GM21423 (cell line): ENCODE measurements around the gene ADGRL1.
"Not testable (repeated sequence)": the region's sequence is repeated elsewhere in the genome, so short reads cannot be mapped to it uniquely, and the experiment has no call there.

Source experiments
- ATAC-seq: cut with Tn5 transposase; IDR thresholded peaks from one replicate; pipeline ENCODE4 v1.9.1; 2021; ENCODE audit warnings: mild to moderate bottlenecking, moderate library complexity; ENCODE audit not compliant: unreplicated experiment

The ADGRL1 gene

DNA sequence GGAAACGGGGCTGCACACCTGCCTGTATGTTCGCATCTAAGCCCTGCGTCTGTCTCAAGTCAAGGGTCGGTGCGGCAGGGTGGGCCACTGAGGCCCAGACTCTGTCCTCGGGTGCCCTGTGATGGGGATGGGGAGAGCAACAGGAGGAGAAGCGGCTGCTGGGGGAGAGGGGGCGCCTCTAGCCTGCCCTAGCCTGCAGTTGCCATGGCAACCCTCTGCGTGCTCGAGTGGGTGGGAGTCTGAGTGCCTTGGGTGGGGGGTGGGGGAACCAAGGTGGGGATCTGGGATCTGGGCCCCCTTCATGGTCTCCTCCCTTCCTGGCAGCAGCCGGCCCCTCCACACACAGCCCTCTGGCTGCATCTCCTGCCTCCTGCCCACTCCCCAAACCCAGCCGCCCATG lies 10.8 kb downstream of the ADGRL1 start:
- ATAC-seq: not testable (repeated sequence)

DNA sequence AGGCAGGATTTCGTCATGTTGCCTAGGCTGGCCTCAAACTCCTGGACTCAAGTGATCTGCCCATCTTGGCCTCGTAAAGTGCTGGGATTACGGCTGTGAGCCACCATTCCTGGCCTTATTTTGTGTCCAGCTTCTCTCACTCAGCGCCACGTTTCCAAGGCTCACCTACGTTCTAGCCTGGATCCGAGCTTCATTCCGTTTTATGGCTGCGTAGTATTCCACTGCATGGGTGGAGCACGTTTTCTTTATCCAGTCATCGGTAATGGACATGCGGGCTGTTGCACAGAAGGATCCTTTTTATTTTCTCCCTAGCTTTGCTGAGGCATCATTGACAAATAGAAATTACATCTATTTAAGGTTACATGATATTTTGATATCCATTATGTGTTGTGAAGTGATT lies 16.6 kb downstream of the ADGRL1 start:
- no peak for ATAC-seq

DNA sequence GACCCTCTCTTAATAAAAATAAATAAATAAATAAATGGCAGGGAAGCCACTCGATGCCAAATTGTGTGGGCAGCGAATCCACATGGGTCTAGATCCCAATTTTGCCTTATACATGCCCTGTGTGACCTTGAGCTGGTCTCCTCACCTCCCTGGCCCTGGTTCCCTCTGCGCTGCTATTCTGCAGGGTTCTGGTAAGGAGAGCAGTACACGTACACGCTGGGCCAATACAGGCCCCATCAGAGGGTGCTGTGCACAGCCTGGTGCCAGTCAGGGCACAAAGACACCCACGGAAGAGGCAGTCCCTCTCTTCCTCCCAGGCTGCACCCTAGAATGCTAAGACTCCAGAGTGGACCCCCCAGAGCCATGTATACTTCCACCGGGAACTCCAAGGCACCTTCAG lies 17.9 kb downstream of the ADGRL1 start:
- ATAC-seq: not testable (repeated sequence)

DNA sequence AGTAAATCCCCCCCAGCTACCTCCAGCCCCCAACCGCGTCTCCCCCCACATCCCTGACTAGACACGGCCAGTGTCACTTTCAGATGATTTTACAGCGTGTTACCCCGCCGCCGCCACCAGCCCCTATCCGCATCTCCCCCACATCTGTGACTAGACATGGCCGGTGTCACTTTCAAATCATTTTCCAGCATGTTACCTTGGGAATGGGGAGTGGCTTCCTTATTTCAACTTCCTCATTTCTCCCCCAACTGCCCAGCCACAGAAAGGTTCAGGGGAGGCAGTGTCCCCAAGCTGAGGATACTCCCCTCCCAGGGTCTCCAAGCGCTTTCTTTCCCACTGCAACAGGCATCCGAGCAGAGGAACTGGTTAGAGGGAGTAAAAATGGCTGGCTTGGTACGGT lies 18.4 kb downstream of the ADGRL1 start:
- ATAC-seq: no peak

DNA sequence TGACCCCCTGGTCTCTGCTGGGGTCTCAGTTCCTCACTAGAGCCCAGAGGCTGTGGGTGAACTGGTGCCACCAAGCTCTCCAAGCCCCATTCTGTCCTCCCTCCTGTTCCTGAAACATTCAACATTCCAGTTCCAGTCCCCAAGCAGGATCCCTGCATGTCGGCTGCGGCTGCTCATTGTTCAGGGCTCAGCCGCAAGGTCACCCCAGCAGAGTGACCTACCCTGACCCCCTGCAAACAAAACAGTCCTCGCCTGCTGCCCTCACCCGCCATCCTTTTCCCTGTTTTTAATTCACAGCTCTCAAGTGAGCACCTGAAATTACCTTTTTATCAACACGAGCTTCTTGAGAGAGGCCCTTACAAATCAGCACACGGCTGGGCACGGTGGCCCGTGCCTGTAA lies 19.3 kb downstream of the ADGRL1 start:
- ATAC-seq: not testable (repeated sequence)

DNA sequence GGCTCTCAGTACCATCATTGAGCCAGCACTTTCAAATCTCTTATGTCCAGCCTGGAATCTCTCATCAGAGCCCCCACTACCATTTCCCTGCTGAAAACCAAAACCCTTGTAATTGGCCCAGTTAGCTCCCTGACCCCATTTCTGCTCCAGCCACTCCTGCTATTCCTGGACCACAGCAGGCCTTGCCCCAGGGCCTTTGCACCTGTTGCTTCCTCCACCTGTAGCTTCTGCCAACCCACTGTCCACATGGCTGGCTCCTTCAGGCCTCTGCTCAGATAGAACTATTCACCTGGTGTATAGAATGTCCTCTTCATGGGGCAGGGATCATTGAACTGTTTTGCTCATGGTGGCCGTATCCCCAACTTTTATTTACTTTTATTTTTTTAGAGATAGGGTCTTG lies 20.3 kb downstream of the ADGRL1 start:
- not testable (repeated sequence) for ATAC-seq

DNA sequence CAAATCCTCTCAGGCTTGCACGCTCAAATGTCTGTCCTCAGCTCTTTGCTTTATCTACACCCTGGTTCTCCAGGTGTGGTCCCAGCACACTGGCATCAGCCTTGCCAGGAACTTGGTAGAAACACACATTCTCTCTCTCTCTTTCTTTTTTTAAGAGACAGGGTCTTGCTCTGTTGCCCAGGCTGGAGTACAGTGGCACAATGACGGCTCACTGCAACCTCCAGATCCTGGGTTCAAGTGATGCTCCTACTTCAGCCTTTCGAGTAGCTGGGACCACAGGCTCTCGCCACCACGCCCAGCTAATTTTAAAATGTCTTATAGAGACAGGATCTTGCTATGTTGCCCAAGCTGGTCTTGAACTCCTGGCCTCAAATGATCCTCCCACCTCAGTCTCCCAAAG lies 20.8 kb downstream of the ADGRL1 start:
- no peak for ATAC-seq

DNA sequence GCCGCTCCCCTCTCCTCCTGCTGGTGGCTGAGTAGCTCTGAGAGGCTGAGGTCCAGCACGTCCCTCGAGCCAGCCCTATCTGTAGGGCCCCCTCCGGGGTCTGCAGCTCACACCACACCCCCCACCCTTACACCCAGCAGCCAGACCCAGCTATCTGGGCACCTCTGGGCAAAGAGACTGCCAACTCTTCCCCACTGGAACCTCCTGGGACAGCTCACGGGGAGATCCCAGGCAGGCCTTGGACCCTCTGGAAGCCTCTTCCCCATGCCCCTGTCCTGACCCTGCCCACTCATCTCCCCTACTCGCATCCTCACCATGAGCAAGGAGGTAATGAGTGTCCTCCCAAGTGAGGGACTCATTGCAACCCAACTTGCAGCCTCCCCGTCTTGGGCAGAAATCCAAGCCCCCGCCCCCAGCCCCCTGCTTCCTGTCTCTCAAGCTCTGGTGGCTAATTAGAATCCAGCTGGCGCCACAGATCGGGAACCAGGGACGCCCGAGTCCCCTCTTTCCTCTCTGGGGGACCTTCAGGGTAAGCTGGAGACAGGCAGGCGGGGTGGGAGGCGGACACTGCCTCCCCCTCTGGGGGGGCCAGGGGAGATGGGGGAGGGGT lies 22.1 kb downstream of the ADGRL1 start:
- ATAC-seq: no peak

DNA sequence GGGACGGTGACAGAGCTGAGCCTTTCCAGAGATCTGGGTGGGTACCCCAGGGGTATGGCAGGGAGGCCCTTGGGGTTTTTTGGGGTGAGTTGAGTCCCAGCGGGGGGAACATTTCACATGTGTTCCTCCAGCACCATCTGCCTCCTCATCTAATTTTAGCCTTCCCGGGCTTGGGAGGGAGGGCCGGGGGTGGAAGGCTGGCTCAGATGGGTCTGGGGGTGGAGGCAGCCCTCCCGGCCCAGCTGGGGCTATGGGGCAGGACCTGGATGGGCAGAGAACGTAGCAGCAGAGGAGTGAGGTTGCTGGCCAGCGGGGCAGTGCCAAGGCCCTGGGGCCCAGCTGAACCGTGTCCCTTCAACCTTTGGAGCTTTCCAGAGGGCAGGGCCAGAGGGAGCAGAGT lies 23.5 kb downstream of the ADGRL1 start:
- ATAC-seq: no peak

DNA sequence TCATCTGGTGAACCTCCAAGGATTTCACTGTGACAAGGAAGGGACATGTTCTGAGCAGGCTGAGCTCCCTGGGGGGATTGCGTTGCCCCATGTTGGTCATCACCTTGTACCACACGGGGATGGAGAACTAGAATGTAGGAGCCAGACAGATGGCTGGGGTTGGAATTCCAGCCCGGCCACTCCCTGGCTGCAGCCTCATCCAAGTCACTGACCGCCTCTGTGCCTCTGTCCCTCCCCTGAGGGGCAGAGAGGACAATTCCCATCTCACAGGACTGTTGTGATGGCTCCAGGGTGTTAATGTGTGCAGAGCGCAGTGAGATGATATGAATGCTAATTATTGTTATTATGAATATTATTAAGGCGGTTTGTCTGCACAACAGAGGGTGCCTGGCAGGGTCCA lies 24.1 kb downstream of the ADGRL1 start:
- no peak for ATAC-seq

DNA sequence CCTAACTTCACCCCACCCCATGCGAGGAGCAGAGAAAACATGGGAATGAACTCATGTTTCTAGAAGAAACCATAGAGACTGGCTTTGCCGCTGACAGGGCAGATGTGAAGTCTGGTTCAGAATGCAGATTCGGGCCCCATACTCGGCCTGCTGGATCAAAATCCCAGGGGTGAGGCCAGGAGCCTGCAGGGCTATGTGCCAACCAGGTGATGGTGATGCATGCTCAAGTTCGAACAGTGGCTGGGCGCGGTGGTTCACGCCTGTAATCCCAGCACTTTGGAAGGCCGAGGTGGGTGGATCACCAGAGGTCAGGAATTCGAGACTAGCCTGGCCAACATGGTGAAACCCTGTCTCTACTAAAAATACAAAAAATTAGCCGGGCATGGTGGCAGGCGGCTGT lies 24.8 kb downstream of the ADGRL1 start:
- ATAC-seq: not testable (repeated sequence)

DNA sequence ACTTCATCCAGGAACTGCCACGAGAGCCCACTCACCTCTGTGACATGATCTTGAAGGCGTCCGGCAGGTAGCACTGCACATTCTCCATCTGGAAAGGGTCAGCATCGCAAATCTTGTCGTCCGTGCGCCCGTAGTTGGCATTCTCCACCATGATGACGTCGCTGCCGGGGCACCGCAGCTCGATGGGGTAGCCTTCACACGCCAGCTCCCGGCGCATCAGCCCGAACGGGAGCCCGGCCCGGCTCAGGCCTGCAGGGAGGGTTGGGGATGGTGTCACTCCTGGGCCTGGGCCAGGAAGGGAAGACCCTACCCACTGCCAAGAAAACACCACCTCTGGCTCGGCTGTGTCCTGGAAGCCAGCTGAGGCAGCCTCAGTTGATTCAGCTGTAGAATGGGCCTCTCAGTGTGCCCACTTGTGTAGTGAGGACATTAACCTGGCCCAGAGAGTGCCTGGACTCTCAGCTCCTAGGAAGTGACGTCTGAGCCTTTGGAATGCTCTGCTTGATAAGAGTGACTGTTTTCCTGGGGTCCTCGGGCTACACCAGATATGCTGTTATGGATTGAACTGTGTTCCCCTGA lies 28.4 kb downstream of the ADGRL1 start:
- ATAC-seq: no peak

DNA sequence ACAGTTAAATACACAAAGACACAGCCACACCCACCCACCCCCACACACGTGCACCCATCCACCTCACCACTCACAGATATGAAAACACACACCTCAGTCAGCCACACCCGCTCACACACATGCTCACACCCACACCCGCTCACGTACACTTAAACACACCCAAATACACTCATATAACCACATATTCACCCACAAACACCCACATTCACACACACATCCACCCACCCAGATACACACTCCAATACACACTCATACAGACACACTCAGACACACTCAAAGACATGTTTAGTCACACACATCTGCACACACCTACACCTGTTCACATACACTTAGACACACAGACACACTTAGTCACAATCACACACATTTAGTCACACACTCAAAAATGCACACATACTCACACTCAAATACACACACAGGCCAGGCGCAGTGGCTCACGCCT lies 30.6 kb downstream of the ADGRL1 start:
- ATAC-seq: no peak

DNA sequence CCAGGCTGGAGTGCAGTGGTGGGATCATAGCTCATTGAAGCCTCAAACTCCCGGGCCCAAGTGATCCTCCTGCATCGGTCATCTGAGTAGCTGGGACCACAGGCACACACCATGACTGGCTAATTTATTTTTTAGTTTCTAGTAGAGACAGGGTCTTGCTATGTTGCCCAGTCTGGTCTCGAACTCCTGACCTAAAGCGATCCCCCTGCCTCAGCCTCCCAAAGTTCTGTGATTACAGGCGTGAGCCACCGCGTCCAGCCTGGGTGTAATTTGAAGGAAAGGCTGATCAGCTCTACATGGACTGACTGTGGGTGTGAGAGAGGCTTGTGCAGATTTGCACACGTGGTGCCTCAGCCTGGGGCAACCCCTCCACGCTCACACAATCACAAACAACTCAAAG lies 31.1 kb downstream of the ADGRL1 start:
- ATAC-seq: no peak

DNA sequence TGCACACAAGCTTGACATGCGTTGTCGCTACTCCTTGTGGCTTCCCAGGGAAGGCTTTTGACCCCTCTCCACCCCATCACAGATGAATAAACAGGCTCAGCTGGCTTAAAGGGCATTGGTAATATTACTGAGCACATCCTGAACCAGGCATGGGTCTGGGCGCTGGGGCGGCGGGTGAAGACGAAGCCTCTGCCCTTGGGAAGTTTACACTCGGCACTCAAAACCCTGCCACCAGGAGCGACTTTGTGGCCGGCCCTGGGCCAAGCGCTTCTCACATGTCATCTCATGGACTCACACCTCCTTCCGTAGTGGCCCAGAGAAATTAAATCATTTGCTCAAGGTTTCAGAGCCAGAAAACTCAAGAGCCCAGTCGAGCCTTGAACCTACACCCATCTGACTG lies 37.0 kb downstream of the ADGRL1 start:
- no peak for ATAC-seq

DNA sequence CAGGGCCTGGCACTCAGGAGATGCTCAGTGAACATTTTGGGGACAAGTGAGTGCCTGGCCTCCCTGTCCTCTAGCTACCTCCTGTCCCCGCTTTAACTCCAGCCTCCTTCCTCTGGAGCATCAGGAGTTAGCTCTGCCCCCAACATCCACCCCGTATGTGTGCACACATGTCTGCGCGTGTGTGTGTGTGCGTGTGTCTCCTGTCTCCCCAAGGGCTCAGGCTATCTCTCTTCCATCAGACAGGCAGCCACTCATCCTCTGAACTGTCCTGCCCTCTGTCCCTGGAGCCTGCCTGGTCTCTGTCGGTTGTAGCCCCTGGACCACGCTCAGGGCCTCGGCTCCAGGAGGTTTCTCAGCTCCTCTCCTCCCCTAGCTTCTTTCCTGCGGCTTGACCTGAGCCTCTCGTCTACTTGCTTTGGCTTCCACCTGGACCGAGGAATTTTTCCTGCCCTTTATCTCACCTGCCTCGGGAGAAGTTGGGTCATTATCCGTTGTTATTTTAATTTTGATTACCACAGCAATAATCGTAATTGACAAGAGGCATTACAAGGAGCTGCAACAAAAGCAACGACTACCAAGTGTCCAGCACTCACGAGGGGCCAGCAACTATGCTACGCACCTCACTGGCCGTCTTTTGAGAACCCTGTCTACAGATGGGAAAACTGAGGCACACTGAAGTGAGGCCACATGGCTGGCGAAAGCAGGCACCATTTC lies 37.6 kb downstream of the ADGRL1 start:
- ATAC-seq: no peak

DNA sequence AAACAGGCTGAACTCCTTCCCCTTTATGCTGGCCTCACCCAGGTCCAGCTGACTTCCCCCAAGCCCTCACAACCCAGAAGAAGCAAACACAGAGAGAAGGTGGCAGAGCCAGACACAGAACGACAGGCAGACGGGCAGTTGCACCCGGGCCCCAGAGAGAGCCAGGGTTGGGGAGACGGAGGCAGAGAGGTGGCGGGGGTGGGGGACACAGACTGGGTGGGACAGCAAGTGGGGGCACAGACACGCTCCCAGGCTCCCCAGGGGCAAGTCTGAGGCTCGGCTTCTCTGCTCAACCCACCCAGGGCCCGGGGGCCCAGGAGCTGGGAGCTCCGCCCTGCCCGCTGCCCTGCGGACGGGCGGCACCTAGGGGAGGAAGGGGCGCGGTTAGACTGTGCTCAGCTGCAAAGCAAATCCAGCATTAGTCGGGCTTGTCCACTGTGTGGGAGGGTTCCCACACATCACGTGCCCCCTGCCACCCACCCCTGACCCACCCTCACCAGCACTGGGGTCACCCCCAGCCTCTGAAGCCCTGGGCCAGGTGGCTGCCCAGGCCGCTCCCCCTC lies 38.3 kb downstream of the ADGRL1 start:
- ATAC-seq: no peak

DNA sequence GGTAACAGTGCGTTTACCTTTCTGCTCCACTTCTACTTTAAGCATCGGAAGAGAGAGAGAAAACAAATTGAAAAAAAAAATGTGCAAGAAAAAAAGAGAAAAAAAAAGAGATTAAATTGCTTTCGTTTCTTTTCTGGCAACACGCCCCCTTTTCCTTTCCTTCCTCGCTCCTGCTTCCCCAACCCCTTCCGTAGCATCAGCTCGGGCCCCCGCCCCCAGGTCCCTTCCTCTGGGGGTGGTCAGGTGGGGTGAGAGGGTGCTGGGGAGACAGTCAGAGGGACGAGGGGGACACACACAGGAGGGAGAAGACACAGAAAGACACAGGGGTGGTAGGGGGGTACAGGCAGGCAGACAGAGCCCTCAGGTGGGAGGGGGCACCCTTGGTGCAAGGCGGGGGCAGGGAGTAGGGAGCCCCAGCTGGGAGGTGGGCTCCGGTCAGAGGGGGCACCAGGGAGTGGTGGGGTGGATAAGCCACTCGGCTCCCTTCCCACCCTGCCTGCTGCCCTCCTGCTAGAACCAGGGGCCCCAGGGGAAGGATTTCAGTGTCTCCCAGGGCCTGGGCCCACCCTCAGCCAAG lies 38.9 kb downstream of the ADGRL1 start:
- no peak for ATAC-seq

DNA sequence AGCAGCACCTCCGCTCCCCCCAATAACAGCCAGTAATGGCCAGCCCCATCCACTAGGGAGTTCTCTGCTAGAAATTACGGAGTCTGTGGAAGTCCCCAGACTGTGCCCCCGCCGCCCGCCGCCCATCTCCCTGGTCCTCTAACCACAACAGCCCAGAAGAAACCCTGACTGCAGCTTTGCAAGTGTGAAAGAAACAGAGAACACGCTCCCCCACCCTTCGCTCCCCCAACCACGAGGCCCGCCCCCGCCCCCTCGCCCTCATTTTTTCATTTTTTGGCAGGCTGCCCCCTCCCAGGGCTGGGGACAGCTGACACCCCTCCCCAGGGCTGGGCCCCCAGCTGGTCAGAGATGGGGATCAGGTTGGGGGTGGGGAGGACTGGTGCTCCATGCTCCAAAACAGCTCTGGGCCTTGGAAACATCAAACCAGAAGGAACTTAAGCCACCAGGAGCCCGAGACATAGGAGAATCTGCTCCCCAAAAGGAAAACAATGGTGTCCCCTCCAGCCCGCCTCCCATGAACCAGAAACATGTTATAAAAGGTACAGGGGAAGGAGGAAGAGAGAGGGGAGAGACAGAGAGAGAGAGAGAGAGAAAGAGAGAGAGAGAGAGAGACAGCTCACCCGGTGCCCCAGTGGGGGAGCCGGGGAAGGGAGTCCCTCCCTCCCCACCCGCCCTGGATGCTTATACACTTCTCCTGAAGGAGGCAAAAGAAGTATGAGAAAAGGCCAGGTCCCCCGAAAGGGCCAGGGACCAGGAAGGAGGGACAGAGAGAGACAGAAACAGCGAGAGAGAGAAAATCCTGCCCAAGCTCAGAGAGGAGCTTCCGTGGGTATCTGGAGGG lies 39.8 kb downstream of the ADGRL1 start:
- ATAC-seq: no peak

DNA sequence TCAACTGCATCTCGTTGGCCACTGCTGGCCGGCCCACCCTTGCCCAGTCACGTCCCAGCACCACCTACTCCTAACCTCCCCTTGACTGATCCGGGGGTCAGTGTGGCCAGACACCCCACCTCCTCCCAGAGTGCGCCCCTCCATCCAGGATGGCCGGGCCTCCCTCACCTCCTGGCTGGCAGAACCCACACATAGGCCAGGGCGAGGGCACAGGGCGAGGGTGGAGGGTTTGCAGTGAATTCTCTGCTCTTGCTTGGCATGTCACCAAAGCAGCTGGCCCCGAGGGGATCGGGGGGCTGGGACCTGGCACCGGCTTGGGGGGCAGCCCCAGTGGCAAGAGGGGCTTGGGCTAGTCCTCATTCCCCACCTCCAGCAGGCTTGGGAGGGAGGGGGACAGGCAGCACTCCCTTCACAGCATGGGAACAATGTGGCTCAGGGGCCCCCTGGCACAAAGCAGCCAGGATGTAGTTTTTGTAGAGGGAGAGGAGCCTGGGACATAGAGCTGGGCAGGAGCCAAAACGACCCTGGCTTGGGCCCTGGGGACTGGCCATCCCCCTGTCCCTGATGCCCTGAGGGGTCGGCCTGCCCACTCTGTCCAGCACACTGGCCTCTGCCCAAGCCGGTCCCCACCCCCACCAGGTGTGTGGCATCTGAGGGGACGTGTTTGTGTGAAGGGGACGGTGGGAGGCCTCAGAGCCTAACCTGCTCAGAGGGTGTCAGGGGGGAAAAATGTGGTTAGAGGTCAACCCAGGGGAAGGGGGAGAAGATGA lies 41.1 kb downstream of the ADGRL1 start:
- ATAC-seq: no peak
